SU-DHL-6 (cell line): ENCODE results near the gene SRPK2.
"Not testable (repeated sequence)": the region's sequence is repeated elsewhere in the genome, so short reads cannot be mapped to it uniquely, and the experiment has no call there.

Experiments used
- H2AFZ ChIP-seq: fragments of 200-600 bp; sonication (generic); 2 replicates; pipeline ENCODE4 v1.6.1; 2014; ENCODE audit warnings: low read depth, mild to moderate bottlenecking, moderate library complexity, mixed read lengths, antibody characterized with exemption, low read length; ENCODE audit not compliant: severe bottlenecking
- H3F3A ChIP-seq: fragments of 200-600 bp; shearing (Covaris generic); 2 replicates; pipeline ENCODE4 v1.6.0; 2016; ENCODE audit warnings: antibody characterized with exemption, mild to moderate bottlenecking; ENCODE audit not compliant: insufficient read depth
- H3K27ac ChIP-seq: fragments of 200-600 bp; sonication (generic); 2 replicates; pipeline ENCODE4 v1.5.1; 2016; ENCODE audit warnings: low read depth, mild to moderate bottlenecking, low read length, moderate library complexity, mixed read lengths
- H3K27me3 ChIP-seq: fragments of 200-600 bp; sonication (generic), shearing (Covaris generic); 2 replicates; pipeline ENCODE4 v1.6.0; 2014; ENCODE audit warnings: mild to moderate bottlenecking, low read length
- H3K36me3 ChIP-seq: fragments of 200-600 bp; sonication (generic); 2 replicates; pipeline ENCODE4 v1.6.1; 2014; ENCODE audit warnings: mild to moderate bottlenecking, low read length, mixed read lengths
- H3K4me2 ChIP-seq: fragments of 300-600, 200-600 bp; shearing (Covaris generic), sonication (generic); 2 replicates; pipeline ENCODE4 v1.6.0; 2014; ENCODE audit warnings: low read length, low read depth, mild to moderate bottlenecking; ENCODE audit not compliant: poor library complexity, severe bottlenecking
- H3K4me3 ChIP-seq: fragments of 200-600 bp; sonication (generic); 2 replicates; pipeline ENCODE4 v1.5.1; 2014; ENCODE audit warnings: antibody characterized with exemption, low read length, mild to moderate bottlenecking, mixed read lengths; ENCODE audit not compliant: insufficient read depth, poor library complexity, severe bottlenecking
- H3K79me2 ChIP-seq: fragments of 200-600 bp; sonication (generic); 2 replicates; pipeline ENCODE4 v1.6.1; 2014; ENCODE audit warnings: mild to moderate bottlenecking, low read length, moderate library complexity; ENCODE audit not compliant: insufficient read depth
- H3K9ac ChIP-seq: fragments of 200-600 bp; sonication (generic); 2 replicates; pipeline ENCODE4 v1.7.0; 2014; ENCODE audit warnings: mild to moderate bottlenecking, low read length
- H3K9me2 ChIP-seq: fragments of 200-600 bp; sonication (generic); replicated peaks from 2 replicates; pipeline ENCODE4 v1.6.1; 2014; ENCODE audit warnings: low read length; ENCODE audit not compliant: insufficient read depth
- H3K9me3 ChIP-seq: fragments of 200-600 bp; sonication (generic); 2 replicates; pipeline ENCODE4 v1.6.1; 2014; ENCODE audit warnings: low read length, mixed read lengths; ENCODE audit not compliant: insufficient read depth
- H4K20me1 ChIP-seq: fragments of 200-600 bp; sonication (generic); 2 replicates; pipeline ENCODE4 v1.6.1; 2014; ENCODE audit warnings: low read depth, mild to moderate bottlenecking, antibody characterized with exemption, low read length, moderate library complexity, mixed read lengths
- CTCF ChIP-seq: fragments of 200-600 bp; sonication (generic); IDR thresholded peaks from one replicate; pipeline ENCODE4 v1.5.1; 2017; ENCODE audit warnings: antibody characterized with exemption, mild to moderate bottlenecking, low read length, moderate library complexity; ENCODE audit not compliant: insufficient read depth, poor library complexity, severe bottlenecking
- EZH2phosphoT487 ChIP-seq: fragments of 200-600 bp; sonication (generic), shearing (Covaris generic); conservative IDR thresholded peaks from 2 replicates; pipeline ENCODE4 v1.6.1; 2018; ENCODE audit warnings: mild to moderate bottlenecking, antibody characterized with exemption, low read length, moderate library complexity, mixed read lengths

The SRPK2 gene

GRCh38 chr7:105264707-105265106 is 124.0 kb downstream of the SRPK2 start:
- Histone ChIP-seq H3K79me2 (peaks cover 70% of the 10 kb centered on the region), H2AFZ (no peak overlapping the region), H3K36me3 (no peaks in the 10 kb centered on the region), H3K9ac (no peak overlapping the region), H3K4me2 (no peak overlapping the region), H3K27me3 (no peaks in the 10 kb centered on the region), H3K4me3 (no peak overlapping the region), H3K27ac (no peak overlapping the region), H3K9me2 (no peaks in the 10 kb centered on the region), H4K20me1 (peaks cover 6% of the 10 kb centered on the region; the same call in 1 of the 2 replicates), H3K9me3 (no peaks in the 10 kb centered on the region), H3F3A (peaks cover 16% of the 10 kb centered on the region)
- no peak for TF ChIP-seq EZH2phosphoT487
- no peak for TF ChIP-seq CTCF

GRCh38 chr7:105261689-105262088 is 127.0 kb downstream of the SRPK2 start:
- H3K4me2 ChIP-seq: no peak overlapping the region
- peak overlapping the region; percentile 46 for H3K27ac ChIP-seq
- H3K27me3 ChIP-seq: no peaks in the 10 kb centered on the region
- TF ChIP-seq CTCF (no peak), EZH2phosphoT487 (no peak)
- H3K79me2 ChIP-seq: peaks cover 53% of the 10 kb centered on the region
- H3K9me3 ChIP-seq: no peaks in the 10 kb centered on the region
- no peak overlapping the region for H3K4me3 ChIP-seq
- no peaks in the 10 kb centered on the region for H3K36me3 ChIP-seq
- peaks cover 6% of the 10 kb centered on the region; the same call in 1 of the 2 replicates for H4K20me1 ChIP-seq
- peaks cover 22% of the 10 kb centered on the region for H3F3A ChIP-seq
- H3K9ac ChIP-seq: no peak overlapping the region
- H2AFZ ChIP-seq: no peak overlapping the region
- no peaks in the 10 kb centered on the region for H3K9me2 ChIP-seq

GRCh38 chr7:105260201-105260871 is 128.4 kb downstream of the SRPK2 start:
- not testable (repeated sequence) for H3K4me3 ChIP-seq, H3K9ac ChIP-seq, H2AFZ ChIP-seq, H3K9me2 ChIP-seq, H3K36me3 ChIP-seq, H3K27me3 ChIP-seq, H4K20me1 ChIP-seq, H3K9me3 ChIP-seq, H3K4me2 ChIP-seq, H3K27ac ChIP-seq
- H3F3A ChIP-seq: peaks cover 31% of the 10 kb centered on the region
- H3K79me2 ChIP-seq: peaks cover 47% of the 10 kb centered on the region

GRCh38 chr7:105258919-105259318 is 129.8 kb downstream of the SRPK2 start:
- peak overlapping the region; percentile 97 for H3K27ac ChIP-seq
- peaks cover 31% of the 10 kb centered on the region for H3F3A ChIP-seq
- H3K9me2 ChIP-seq, H3K4me3 ChIP-seq, H3K27me3 ChIP-seq, H3K9ac ChIP-seq, H3K4me2 ChIP-seq, H4K20me1 ChIP-seq, H3K36me3 ChIP-seq, H2AFZ ChIP-seq, H3K9me3 ChIP-seq: not testable (repeated sequence)
- peaks cover 48% of the 10 kb centered on the region for H3K79me2 ChIP-seq
